OCI-LY7 (cell line): Measurements from ENCODE around the gene SLC41A3.

Source experiments
- EZH2phosphoT487 ChIP-seq: fragments of 200-600 bp; sonication (generic); IDR thresholded peaks from 2 replicates; pipeline ENCODE4 v1.6.1; 2018; ENCODE audit warnings: low read depth, borderline replicate concordance, mild to moderate bottlenecking, mixed run types, antibody characterized with exemption, low read length, moderate library complexity, mixed read lengths
- TF ChIP-seq, protein P1 (sequence below): fragments of 200-600 bp; sonication (generic); conservative IDR thresholded peaks from 2 replicates; pipeline ENCODE4 v1.5.1; 2014; ENCODE audit warnings: mild to moderate bottlenecking, antibody characterized with exemption, low read length, moderate library complexity, mixed read lengths

DNA sequence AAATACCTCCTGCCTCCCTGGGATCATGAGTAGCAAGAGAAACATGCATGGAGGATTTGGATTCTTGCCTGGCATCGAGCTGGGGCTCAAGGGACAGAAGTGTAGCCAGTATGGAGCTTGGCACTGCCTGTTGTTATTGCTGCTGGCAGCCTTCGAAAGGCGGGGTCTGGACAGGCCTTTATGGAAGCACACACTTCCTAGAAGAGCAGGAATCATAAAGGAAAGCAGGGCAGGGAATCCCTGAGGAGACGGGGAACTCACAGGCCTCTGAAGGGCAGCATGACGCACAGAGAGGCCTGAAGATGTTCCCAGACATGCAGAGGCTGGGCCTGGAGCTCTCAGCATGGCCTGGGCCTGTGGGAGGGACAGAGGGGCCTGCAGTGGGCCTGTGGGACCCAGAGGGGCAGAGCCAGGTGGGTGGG, 18.6 kb upstream of the SLC41A3 start:
- TF ChIP-seq, protein P1, sequence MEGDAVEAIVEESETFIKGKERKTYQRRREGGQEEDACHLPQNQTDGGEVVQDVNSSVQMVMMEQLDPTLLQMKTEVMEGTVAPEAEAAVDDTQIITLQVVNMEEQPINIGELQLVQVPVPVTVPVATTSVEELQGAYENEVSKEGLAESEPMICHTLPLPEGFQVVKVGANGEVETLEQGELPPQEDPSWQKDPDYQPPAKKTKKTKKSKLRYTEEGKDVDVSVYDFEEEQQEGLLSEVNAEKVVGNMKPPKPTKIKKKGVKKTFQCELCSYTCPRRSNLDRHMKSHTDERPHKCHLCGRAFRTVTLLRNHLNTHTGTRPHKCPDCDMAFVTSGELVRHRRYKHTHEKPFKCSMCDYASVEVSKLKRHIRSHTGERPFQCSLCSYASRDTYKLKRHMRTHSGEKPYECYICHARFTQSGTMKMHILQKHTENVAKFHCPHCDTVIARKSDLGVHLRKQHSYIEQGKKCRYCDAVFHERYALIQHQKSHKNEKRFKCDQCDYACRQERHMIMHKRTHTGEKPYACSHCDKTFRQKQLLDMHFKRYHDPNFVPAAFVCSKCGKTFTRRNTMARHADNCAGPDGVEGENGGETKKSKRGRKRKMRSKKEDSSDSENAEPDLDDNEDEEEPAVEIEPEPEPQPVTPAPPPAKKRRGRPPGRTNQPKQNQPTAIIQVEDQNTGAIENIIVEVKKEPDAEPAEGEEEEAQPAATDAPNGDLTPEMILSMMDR: no peak
- TF ChIP-seq EZH2phosphoT487: no peak
